GM23338 (cell line): ENCODE data around the gene PDE4D.

Experiments
- CTCF ChIP-seq, 2 experiments: fragments of 200-600 bp in 1 of 2; sonication (generic) in 1 of 2; conservative IDR thresholded peaks; 2 replicates each; pipeline versions ENCODE4 v1.5.1 to v1.6.1; 2016 to 2017; ENCODE audit warnings: antibody characterized with exemption in 2 of 2, low read depth in 2 of 2, mild to moderate bottlenecking in 2 of 2, moderate library complexity in 1 of 2
- POLR2AphosphoS5 ChIP-seq: IDR thresholded peaks from 2 replicates; pipeline ENCODE4 v1.6.1; 2016; ENCODE audit warnings: antibody characterized with exemption, low read depth
- REST ChIP-seq: IDR thresholded peaks from one replicate; pipeline ENCODE4 v1.6.1; 2018; ENCODE audit warnings: antibody characterized with exemption; ENCODE audit not compliant: unreplicated experiment

GRCh38 chr5:59758566-59758965 lies 135.0 kb downstream of the PDE4D start:
- TF ChIP-seq CTCF (conservative IDR thresholded peaks at IDR 0.05; ENCODE audit: low read depth in 2 of 2) (no peak), POLR2AphosphoS5 (no peak), REST (no peak)
